CD8-positive, alpha-beta memory T cell (primary cell): ENCODE data around the gene POU1F1. TPM values are rescaled to one million over a fixed set of nuclear protein-coding genes. Genes with fewer than 3 reads are reported as not detected.
"Not testable (repeated sequence)": the region's sequence is repeated elsewhere in the genome, so short reads cannot be mapped to it uniquely, and the experiment has no call there.

Source experiments
- CTCF ChIA-PET: fragments of 350-600 bp; sonication (Branson Sonifier 250); formaldehyde crosslinking; loops from one replicate; lab custom pipeline; 2021; ENCODE audit warnings: antibody characterized with exemption; lab: Charles Lee
- POLR2A ChIA-PET: fragments of 350-600 bp; sonication (Branson Sonifier 250); formaldehyde crosslinking; loops from one replicate; lab custom pipeline; 2021; ENCODE audit warnings: antibody characterized with exemption; lab: Charles Lee
- DNase-seq, 5 donors: peaks; one replicate each; pipeline versions ENCODE4 v3.0.0 to v3.0.0-alpha.2; 2020 to 2022; ENCODE audit warnings: mixed read lengths in 1 of 5
- H3K27ac ChIP-seq: one replicate; pipeline ENCODE4 v1.7.0; 2013; ENCODE audit warnings: low read depth, mild to moderate bottlenecking, low read length, moderate library complexity
- H3K27me3 ChIP-seq: 2 replicates; pipeline ENCODE4 v1.7.0; 2013; ENCODE audit warnings: low read length, mild to moderate bottlenecking; ENCODE audit not compliant: insufficient read depth, poor library complexity, severe bottlenecking
- H3K36me3 ChIP-seq: 2 replicates; pipeline ENCODE4 v1.7.0; 2013; ENCODE audit warnings: mild to moderate bottlenecking, low read length, moderate library complexity; ENCODE audit not compliant: insufficient read depth
- H3K4me1 ChIP-seq: 2 replicates; pipeline ENCODE4 v1.7.0; 2013; ENCODE audit warnings: mild to moderate bottlenecking, low read length, moderate library complexity; ENCODE audit not compliant: insufficient read depth
- H3K4me3 ChIP-seq: 2 replicates; pipeline ENCODE4 v1.7.0; 2013; ENCODE audit warnings: mild to moderate bottlenecking, low read length
- H3K9me3 ChIP-seq: 2 replicates; pipeline ENCODE4 v1.7.0; 2013; ENCODE audit warnings: mild to moderate bottlenecking, low read length
- H3K27ac Mint-ChIP-seq, 8 donors: one replicate each; pipeline ENCODE4 v1.8.0; 2020 to 2021; ENCODE audit warnings: mixed read lengths in 8 of 8, mild to moderate bottlenecking in 6 of 8, inconsistent platforms in 3 of 8, moderate library complexity in 3 of 8
- H3K27me3 Mint-ChIP-seq, 2 donors: one replicate each; pipeline ENCODE4 v1.8.0; 2020 to 2021; ENCODE audit warnings: mixed read lengths in 2 of 2, mild to moderate bottlenecking in 1 of 2, moderate library complexity in 1 of 2
- H3K36me3 Mint-ChIP-seq, 3 donors: one replicate each; pipeline ENCODE4 v1.8.0; 2020 to 2021; ENCODE audit warnings: mixed read lengths in 3 of 3, inconsistent platforms in 1 of 3, mild to moderate bottlenecking in 1 of 3
- H3K4me1 Mint-ChIP-seq, 3 donors: one replicate each; pipeline ENCODE4 v1.8.0; 2020 to 2021; ENCODE audit warnings: mixed read lengths in 3 of 3, inconsistent platforms in 1 of 3, mild to moderate bottlenecking in 1 of 3
- H3K4me3 Mint-ChIP-seq, 7 donors: one replicate each; pipeline ENCODE4 v1.8.0; 2020 to 2021; ENCODE audit warnings: mixed read lengths in 7 of 7, mild to moderate bottlenecking in 6 of 7, moderate library complexity in 4 of 7, inconsistent platforms in 2 of 7
- H3K9me3 Mint-ChIP-seq, 5 donors: one replicate each; pipeline ENCODE4 v1.8.0; 2020 to 2022; ENCODE audit warnings: mixed read lengths in 5 of 5, mild to moderate bottlenecking in 3 of 5, moderate library complexity in 2 of 5, inconsistent platforms in 1 of 5
- polyA plus RNA-seq: library from polyadenylated mRNA; unstranded; fragments of 300-500 nt; fragmentation: Illumina TruSeq; gene quantifications from one replicate; pipeline ENCODE4 v1.2.3, GENCODE V29; 2021
- total RNA-seq, 2 experiments: library from RNA; stranded (reverse); gene quantifications; one replicate each; pipeline ENCODE4 v1.2.3, GENCODE V29; 2021

The POU1F1 gene
- total and polyA plus RNA-seq, 3 experiments from 2014 or later: not detected

GRCh38 chr3:87307805-87308204 is 31.4 kb upstream of the POU1F1 start:
- H3K9me3 Mint-ChIP-seq: no peaks in the 10 kb centered on the region
- no peaks in the 10 kb centered on the region for H3K36me3 ChIP-seq
- no peaks in the 10 kb centered on the region for H3K9me3 ChIP-seq
- no peak overlapping the region for H3K27ac Mint-ChIP-seq
- ChIA-PET CTCF (interaction anchor here (1.0 kb wide), 1 partner anchor 20 kb away, joined by 3 read pairs; no protein-coding TSS in a partner anchor), POLR2A (no interaction called here)
- no peaks in the 10 kb centered on the region for H3K36me3 Mint-ChIP-seq
- H3K27ac ChIP-seq: no peak overlapping the region
- DNase-seq: no peak
- H3K4me3 ChIP-seq: no peak overlapping the region
- no peak overlapping the region for H3K4me3 Mint-ChIP-seq
- H3K4me1 Mint-ChIP-seq: no peaks in the 10 kb centered on the region
- no peaks in the 10 kb centered on the region for H3K27me3 ChIP-seq
- H3K4me1 ChIP-seq: no peaks in the 10 kb centered on the region
- H3K27me3 Mint-ChIP-seq: peaks cover 0 to 8% of the 10 kb centered on the region in 2 donors

DNA sequence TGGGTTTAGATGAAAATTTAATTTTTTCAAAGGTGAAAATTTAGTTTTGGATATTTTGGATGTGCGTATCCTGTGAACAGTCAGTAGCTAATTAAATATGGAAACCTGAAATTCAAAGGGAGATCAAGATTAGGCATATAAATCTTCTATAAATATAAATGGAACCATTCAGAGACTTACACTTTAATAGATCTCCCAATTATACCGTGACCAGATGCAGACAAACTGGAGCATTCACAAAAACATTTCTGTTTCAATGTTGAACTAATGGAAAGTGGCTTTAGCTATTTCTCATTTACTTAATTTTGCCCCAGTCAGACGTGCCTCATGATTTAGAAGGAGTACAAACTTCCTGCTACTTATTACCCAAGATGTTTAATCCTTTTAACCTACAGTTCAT is 29.1 kb upstream of the POU1F1 start:
- H3K9me3 ChIP-seq: no peaks in the 10 kb centered on the region
- no peak overlapping the region for H3K4me3 ChIP-seq
- no peak for DNase-seq
- H3K27me3 ChIP-seq: no peaks in the 10 kb centered on the region
- ChIA-PET CTCF (no interaction called here), POLR2A (no interaction called here)
- no peaks in the 10 kb centered on the region for H3K36me3 Mint-ChIP-seq
- no peak overlapping the region for H3K27ac Mint-ChIP-seq
- H3K9me3 Mint-ChIP-seq: no peaks in the 10 kb centered on the region
- no peaks in the 10 kb centered on the region for H3K4me1 Mint-ChIP-seq
- no peak overlapping the region for H3K27ac ChIP-seq
- H3K27me3 Mint-ChIP-seq: peaks cover 0 to 14% of the 10 kb centered on the region in 2 donors
- no peaks in the 10 kb centered on the region for H3K4me1 ChIP-seq
- no peak overlapping the region for H3K4me3 Mint-ChIP-seq
- no peaks in the 10 kb centered on the region for H3K36me3 ChIP-seq

- H3K9me3 ChIP-seq, POLR2A ChIA-PET, H3K4me3 Mint-ChIP-seq, CTCF ChIA-PET, H3K4me1 ChIP-seq, H3K27me3 ChIP-seq, H3K27ac ChIP-seq, H3K9me3 Mint-ChIP-seq, H3K4me3 ChIP-seq, H3K36me3 Mint-ChIP-seq, H3K27ac Mint-ChIP-seq, DNase-seq, H3K36me3 ChIP-seq, H3K4me1 Mint-ChIP-seq: not testable (repeated sequence)
- peaks cover 0 to 14% of the 10 kb centered on the region in 2 donors for H3K27me3 Mint-ChIP-seq
These were observed 28.6 kb upstream of the POU1F1 start for GRCh38 chr3:87305031-87305430.

- CTCF ChIA-PET: interaction anchor here (0.8 to 1.4 kb wide), 2 partner anchors 12 to 815 kb away, joined by 3 to 9 read pairs; no protein-coding TSS in a partner anchor
- DNase-seq: peak in 2 of 5 donors; percentile 13 to 20
These were observed 21.8 kb upstream of the POU1F1 start for GRCh38 chr3:87298111-87298718.

DNA sequence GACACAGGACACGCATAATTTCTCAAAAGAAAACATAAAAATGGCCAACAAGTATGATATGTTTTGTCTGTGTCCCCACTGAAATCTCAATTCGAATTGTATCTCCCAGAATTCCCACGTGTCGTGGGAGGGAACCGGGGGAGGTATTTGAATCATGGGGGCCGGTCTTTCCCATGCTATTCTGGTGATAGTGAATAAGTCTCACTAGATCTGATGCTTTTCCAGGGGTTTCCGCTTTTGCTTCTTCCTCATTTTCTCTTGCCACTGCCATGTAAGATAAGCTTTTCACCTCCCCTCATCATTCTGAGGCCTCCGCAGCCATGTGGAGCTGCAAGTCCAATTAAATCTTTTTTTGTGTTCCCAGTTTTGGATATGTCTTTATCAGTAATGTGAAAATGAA is 12.1 kb upstream of the POU1F1 start:
- peaks cover 7 to 24% of the 10 kb centered on the region in 2 donors for H3K27me3 Mint-ChIP-seq
- no peak overlapping the region for H3K4me3 Mint-ChIP-seq
- no peak overlapping the region for H3K27ac Mint-ChIP-seq
- H3K36me3 ChIP-seq: no peaks in the 10 kb centered on the region
- no peaks in the 10 kb centered on the region for H3K9me3 ChIP-seq
- ChIA-PET POLR2A (no interaction called here), CTCF (interaction anchor here (1.1 kb wide), 1 partner anchor 19 kb away, joined by 3 read pairs; no protein-coding TSS in a partner anchor)
- no peak overlapping the region for H3K4me3 ChIP-seq
- H3K9me3 Mint-ChIP-seq: no peaks in the 10 kb centered on the region
- H3K4me1 ChIP-seq: no peaks in the 10 kb centered on the region
- H3K4me1 Mint-ChIP-seq: no peaks in the 10 kb centered on the region
- H3K27ac ChIP-seq: no peak overlapping the region
- no peaks in the 10 kb centered on the region for H3K27me3 ChIP-seq
- DNase-seq: no peak
- no peaks in the 10 kb centered on the region for H3K36me3 Mint-ChIP-seq

More at GRCh38 chr3:87298111-87298718, 21.8 kb upstream of the POU1F1 start:
- no peak overlapping the region for H3K27ac ChIP-seq
- no peak overlapping the region for H3K4me3 ChIP-seq
- H3K9me3 ChIP-seq: no peaks in the 10 kb centered on the region
- Mint-ChIP-seq H3K9me3 (no peaks in the 10 kb centered on the region), H3K27me3 (peaks cover 0 to 7% of the 10 kb centered on the region in 2 donors), H3K27ac (no peak overlapping the region), H3K4me1 (peaks cover 0 to 4% (median 0%) of the 10 kb centered on the region in 3 donors), H3K4me3 (no peak overlapping the region), H3K36me3 (no peaks in the 10 kb centered on the region)
- H3K4me1 ChIP-seq: no peaks in the 10 kb centered on the region
- no peaks in the 10 kb centered on the region for H3K27me3 ChIP-seq
- H3K36me3 ChIP-seq: no peaks in the 10 kb centered on the region
- POLR2A ChIA-PET: no interaction called here

DNA sequence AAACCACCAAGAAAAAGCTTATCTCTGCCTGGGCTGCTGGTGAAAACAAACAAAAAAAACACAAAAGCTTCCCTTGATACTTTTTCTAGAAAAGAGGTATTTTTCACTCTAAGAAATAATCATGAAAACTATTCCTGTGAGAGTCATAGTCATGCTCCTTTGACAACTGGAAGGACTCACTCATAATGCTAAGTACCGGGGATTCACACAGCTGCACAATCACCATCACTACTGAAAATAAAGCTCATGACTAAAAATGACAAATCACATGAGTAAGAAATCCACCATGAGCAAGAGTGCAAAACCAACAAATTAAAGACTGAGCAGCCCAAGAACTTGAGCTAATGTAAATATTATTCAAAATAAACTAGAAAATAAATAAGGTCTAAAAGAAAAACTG is 10.6 kb upstream of the POU1F1 start:
- ChIA-PET POLR2A (no interaction called here), CTCF (interaction anchor here (0.8 kb wide), 1 partner anchor 12 kb away, joined by 3 read pairs; no protein-coding TSS in a partner anchor)
- no peaks in the 10 kb centered on the region for H3K27me3 ChIP-seq
- no peak overlapping the region for H3K4me3 ChIP-seq
- Mint-ChIP-seq H3K4me3 (no peak overlapping the region), H3K36me3 (no peaks in the 10 kb centered on the region), H3K27ac (no peak overlapping the region), H3K27me3 (peaks cover 7 to 32% of the 10 kb centered on the region in 2 donors), H3K4me1 (no peaks in the 10 kb centered on the region), H3K9me3 (no peaks in the 10 kb centered on the region)
- H3K36me3 ChIP-seq: no peaks in the 10 kb centered on the region
- H3K9me3 ChIP-seq: no peaks in the 10 kb centered on the region
- H3K27ac ChIP-seq: no peak overlapping the region
- H3K4me1 ChIP-seq: no peaks in the 10 kb centered on the region
- no peak for DNase-seq

GRCh38 chr3:87272718-87273341 is 3.6 kb downstream of the POU1F1 start:
- no peak overlapping the region for H3K4me3 ChIP-seq
- CTCF ChIA-PET: no interaction called here
- no peak overlapping the region for H3K4me3 Mint-ChIP-seq
- H3K36me3 Mint-ChIP-seq: no peaks in the 10 kb centered on the region
- H3K9me3 ChIP-seq: no peaks in the 10 kb centered on the region
- POLR2A ChIA-PET: no interaction called here
- H3K27me3 ChIP-seq: no peaks in the 10 kb centered on the region
- peaks cover 7 to 13% (median 13%) of the 10 kb centered on the region in 3 donors for H3K4me1 Mint-ChIP-seq
- H3K27ac Mint-ChIP-seq: no peak overlapping the region
- no peaks in the 10 kb centered on the region for H3K36me3 ChIP-seq
- no peak overlapping the region for H3K27ac ChIP-seq
- peaks cover 2 to 6% of the 10 kb centered on the region in 2 donors for H3K27me3 Mint-ChIP-seq
- no peaks in the 10 kb centered on the region for H3K9me3 Mint-ChIP-seq
- no peak for DNase-seq
- no peaks in the 10 kb centered on the region for H3K4me1 ChIP-seq

GRCh38 chr3:87270908-87271700 is 5.3 kb downstream of the POU1F1 start:
- DNase-seq: no peak
- ChIA-PET CTCF (interaction anchor here (1.1 kb wide), 1 partner anchor 10 kb away, joined by 3 read pairs; no protein-coding TSS in a partner anchor), POLR2A (no interaction called here)
- peaks cover 7 to 13% (median 13%) of the 10 kb centered on the region in 3 donors for H3K4me1 Mint-ChIP-seq
- Histone ChIP-seq H3K4me3 (no peak overlapping the region), H3K27ac (no peak overlapping the region), H3K9me3 (no peaks in the 10 kb centered on the region), H3K4me1 (no peaks in the 10 kb centered on the region), H3K36me3 (no peaks in the 10 kb centered on the region), H3K27me3 (no peaks in the 10 kb centered on the region)
- H3K27me3 Mint-ChIP-seq: peaks cover 0 to 6% of the 10 kb centered on the region in 2 donors
- no peaks in the 10 kb centered on the region for H3K36me3 Mint-ChIP-seq
- no peaks in the 10 kb centered on the region for H3K9me3 Mint-ChIP-seq
- H3K27ac Mint-ChIP-seq: peak overlapping the region in 2 of 8 donors; percentile 26 to 72
- no peak overlapping the region for H3K4me3 Mint-ChIP-seq
